H1 (cell line): Measurements from ENCODE around the gene ADAMTS16. TPM values are rescaled to one million over a fixed set of nuclear protein-coding genes. Genes with fewer than 3 reads are reported as not detected.

ENCODE experiments used
- GABPA ChIP-seq: IDR thresholded peaks from 2 replicates; pipeline ENCODE4 v1.6.1; 2011; ENCODE audit warnings: mild to moderate bottlenecking, low read length, moderate library complexity, borderline replicate concordance; ENCODE audit not compliant: insufficient read depth
- HDAC2 ChIP-seq, 2 experiments: fragments of 300-600 bp in 1 of 2; sonication (generic) in 1 of 2; IDR thresholded peaks; 2 replicates each; pipeline ENCODE4 v1.6.1; 2011 to 2012; ENCODE audit warnings: low read depth in 2 of 2, low read length in 2 of 2, mild to moderate bottlenecking in 2 of 2, moderate library complexity in 2 of 2, borderline replicate concordance in 1 of 2, inconsistent platforms in 1 of 2
- MAX ChIP-seq: IDR thresholded peaks from 2 replicates; pipeline ENCODE4 v1.6.1; 2012; ENCODE audit warnings: inconsistent platforms
- ZNF274 ChIP-seq: IDR thresholded peaks from 2 replicates; pipeline ENCODE4 v1.7.0; 2012; ENCODE audit warnings: low read length, borderline replicate concordance; ENCODE audit errors: extremely low read depth
- polyA plus RNA-seq, 7 experiments: library from polyadenylated mRNA; depleted of rRNA in 3 of 7; stranded (reverse) in 5 of 7; unstranded in 2 of 7; fragments of >200 nt in 5 of 7; fragments of 200-250 nt in 2 of 7; gene quantifications; 1 replicate in 5 of 7; 2 replicates in 1 of 7; 4 replicates in 1 of 7; pipeline versions ENCODE4 v1.2.1 to v1.2.3, GENCODE V29; 2011 to 2013; ENCODE audit warnings: missing spikeins in 2 of 7, mixed read lengths in 2 of 7
- total RNA-seq: library from RNA; stranded (reverse); fragmentation: NEBNext Ultra II Directional; extraction: Animal tissue kit (Norgen Biotek cat#: 25700); gene quantifications from 2 replicates; pipeline ENCODE4 v1.2.1, GENCODE V29; 2021

Gene ADAMTS16
- total and polyA plus RNA-seq, 2 of the 8 experiments (the other 6 are each of a cell fraction or from before 2014, with no cell fraction given) = 3.7 to 16.0 TPM

GRCh38 chr5:5304361-5305020 lies 164.4 kb downstream of the ADAMTS16 start (continued):
- TF ChIP-seq GABPA = no peak
- TF ChIP-seq ZNF274 = no peak
- no peak for TF ChIP-seq MAX
- TF ChIP-seq HDAC2 (IDR thresholded peaks at IDR 0.05; ENCODE audit: borderline replicate concordance in 1 of 2, low read depth in 2 of 2, low read length in 2 of 2) = no peak
